SK-N-SH treated with all-trans-retinoic acid at 6 μM for 48 hours (cell line): ENCODE data around the gene THAP11.

Experiments
- ATAC-seq: fragments of 200-7000 bp; cut with Tn5 transposase; 3 replicates; pipeline ENCODE4 v1.9.1; 2020; ENCODE audit warnings: mild to moderate bottlenecking, moderate library complexity
- ARNTL ChIP-seq: fragments of 450-650 bp; formaldehyde crosslinking; IDR thresholded peaks from 2 replicates; pipeline ENCODE4 v1.5.0; 2020; ENCODE audit warnings: low read depth, mild to moderate bottlenecking, moderate library complexity, borderline replicate concordance
- CREB5 ChIP-seq: fragments of 250-450 bp; sonication (Bioruptor Pico); IDR thresholded peaks from 2 replicates; pipeline ENCODE4 v1.5.1; 2020; ENCODE audit warnings: low read depth, mild to moderate bottlenecking, moderate library complexity
- CSDC2 ChIP-seq: fragments of 250-450 bp; sonication (Bioruptor Pico); IDR thresholded peaks from 2 replicates; pipeline ENCODE4 v1.5.0; 2020; ENCODE audit warnings: mild to moderate bottlenecking, moderate library complexity
- ESRRG ChIP-seq: fragments of 250-450 bp; sonication (Bioruptor Pico); IDR thresholded peaks from 2 replicates; pipeline ENCODE4 v1.6.1; 2021; ENCODE audit warnings: mild to moderate bottlenecking
- GLIS3 ChIP-seq: fragments of 250-450 bp; sonication (Bioruptor Pico); IDR thresholded peaks from 2 replicates; pipeline ENCODE4 v1.5.0; 2020; ENCODE audit warnings: mild to moderate bottlenecking, moderate library complexity
- ISL1 ChIP-seq: fragments of 250-450 bp; sonication (Bioruptor Pico); IDR thresholded peaks from 2 replicates; pipeline ENCODE4 v2.1.2; 2022; ENCODE audit warnings: mild to moderate bottlenecking, moderate library complexity
- OSR1 ChIP-seq: fragments of 250-450 bp; sonication (Bioruptor Pico); IDR thresholded peaks from 2 replicates; pipeline ENCODE4 v1.8.0; 2022; ENCODE audit warnings: moderate library complexity, mild to moderate bottlenecking, inconsistent platforms
- PATZ1 ChIP-seq: fragments of 250-450 bp; sonication (Bioruptor Pico); IDR thresholded peaks from 2 replicates; pipeline ENCODE4 v1.8.0; 2020; ENCODE audit warnings: mild to moderate bottlenecking, moderate library complexity, borderline replicate concordance
- POU6F1 ChIP-seq: fragments of 250-450 bp; sonication (Bioruptor Pico); IDR thresholded peaks from 2 replicates; pipeline ENCODE4 v1.8.0; 2021; ENCODE audit warnings: low read depth, mild to moderate bottlenecking, moderate library complexity, borderline replicate concordance
- PPARA ChIP-seq: fragments of 250-450 bp; sonication (Bioruptor Pico); IDR thresholded peaks from 2 replicates; pipeline ENCODE4 v1.5.0; 2020; ENCODE audit warnings: mild to moderate bottlenecking, borderline replicate concordance
- RARB ChIP-seq: fragments of 250-450 bp; sonication (Bioruptor Pico); IDR thresholded peaks from 2 replicates; pipeline ENCODE4 v1.8.0; 2021; ENCODE audit warnings: mild to moderate bottlenecking, moderate library complexity
- TSHZ2 ChIP-seq: fragments of 250-450 bp; sonication (Bioruptor Pico); IDR thresholded peaks from 2 replicates; pipeline ENCODE4 v1.5.0; 2020; ENCODE audit warnings: mild to moderate bottlenecking, moderate library complexity
- ZC3H10 ChIP-seq: fragments of 250-450 bp; sonication (Bioruptor Pico); IDR thresholded peaks from 2 replicates; pipeline ENCODE4 v1.5.1; 2021; ENCODE audit warnings: mild to moderate bottlenecking, moderate library complexity
- ZFP3 ChIP-seq: fragments of 250-450 bp; sonication (Bioruptor Pico); IDR thresholded peaks from 2 replicates; pipeline ENCODE4 v1.5.0; 2020; ENCODE audit warnings: mild to moderate bottlenecking, moderate library complexity
- ZNF8 ChIP-seq: fragments of 450-650 bp; formaldehyde crosslinking; IDR thresholded peaks from 2 replicates; pipeline ENCODE4 v1.5.0; 2020; ENCODE audit warnings: mild to moderate bottlenecking, moderate library complexity

The THAP11 gene

GRCh38 chr16:67864594-67864993 is 22.5 kb downstream of the THAP11 start (continued):
- no peak for TF ChIP-seq TSHZ2 (CRISPR knock-in tag)
- TF ChIP-seq ISL1 (CRISPR knock-in tag) = no peak
- no peak for TF ChIP-seq GLIS3 (CRISPR knock-in tag)
- TF ChIP-seq ZNF8 (CRISPR knock-in tag) = no peak

GRCh38 chr16:67865318-67865717 is 23.2 kb downstream of the THAP11 start:
- TF ChIP-seq RARB (CRISPR knock-in tag) (no peak), TSHZ2 (CRISPR knock-in tag) (no peak), PPARA (CRISPR knock-in tag) (no peak), POU6F1 (no peak), ARNTL (no peak), ESRRG (CRISPR knock-in tag) (no peak), ZFP3 (CRISPR knock-in tag) (no peak), OSR1 (CRISPR knock-in tag) (no peak)
- ATAC-seq = peak; percentile 87

- no peak for ATAC-seq
- TF ChIP-seq POU6F1 (no peak), OSR1 (CRISPR knock-in tag) (no peak), PATZ1 (CRISPR knock-in tag) (no peak), ESRRG (CRISPR knock-in tag) (no peak), CREB5 (no peak), RARB (CRISPR knock-in tag) (no peak), TSHZ2 (CRISPR knock-in tag) (no peak), ZC3H10 (CRISPR knock-in tag) (no peak), CSDC2 (CRISPR knock-in tag) (no peak), ARNTL (no peak), PPARA (CRISPR knock-in tag) (no peak), ZFP3 (CRISPR knock-in tag) (no peak), ZNF8 (CRISPR knock-in tag) (no peak)
Observed at GRCh38 chr16:67868290-67868689, 26.2 kb downstream of the THAP11 start.
